K562 (cell line): ENCODE results near the gene UGP2. TPM values are rescaled to one million over a fixed set of nuclear protein-coding genes. Genes with fewer than 3 reads are reported as not detected.

Experiments used
- ATAC-seq: fragments of 200-7000 bp; cut with Tn5 transposase; 3 replicates; pipeline ENCODE4 v1.9.1; 2020; ENCODE audit warnings: moderate library complexity
- BruUV-seq: library from RNA; stranded (reverse); fragments of 400-500 nt; replicated peaks from 2 replicates; lab custom pipeline; 2021; lab: Mats Ljungman, UMichigan
- CTCF ChIA-PET: fragments of 300-600 bp; formaldehyde crosslinking; extraction: SDS; loops from one replicate; lab custom pipeline; 2021; ENCODE audit warnings: low intra/inter-chr PET ratio; lab: Yijun Ruan, JAX
- POLR2A ChIA-PET: fragments of 300-600, 350-650 bp; sonication (Branson Sonifier 250); formaldehyde crosslinking; extraction: SDS; loops from one replicate; lab custom pipeline; 2021; ENCODE audit warnings: antibody characterized with exemption, inconsistent platforms; lab: Yijun Ruan, JAX
- DNase-seq, 4 experiments: peaks; one replicate each; pipeline versions ENCODE4 v3.0.0 to v3.0.0-alpha.2; 2011 to 2018; ENCODE audit warnings: low spot score in 3 of 4, mixed read lengths in 3 of 4; ENCODE audit errors: extremely low read depth in 1 of 4
- FAIRE-seq: peaks from 2 replicates; lab custom pipeline; 2011; peaks lifted over from hg19 to GRCh38; lab: Jason Lieb, UNC
- H2AFZ ChIP-seq: 2 replicates; pipeline ENCODE4 v1.6.0; 2011; ENCODE audit warnings: low read depth, low read length, control low read depth, inconsistent platforms
- H3K27ac ChIP-seq: fragments of 200-600 bp; 3 replicates; pipeline ENCODE4 v1.8.0; 2011; ENCODE audit warnings: low read depth, mild to moderate bottlenecking, control low read depth, inconsistent platforms, low read length, moderate library complexity, mixed read lengths; ENCODE audit errors: extremely low read depth
- H3K27me3 ChIP-seq, 2 experiments: fragments of 300-600 bp in 1 of 2; 2 replicates in 1 of 2; 3 replicates in 1 of 2; pipeline versions ENCODE4 v1.6.0 to v1.8.0; 2011; ENCODE audit warnings: inconsistent platforms in 2 of 2, low read length in 2 of 2, mild to moderate bottlenecking in 1 of 2, mixed read lengths in 1 of 2, moderate library complexity in 1 of 2; ENCODE audit not compliant: control insufficient read depth in 2 of 2, insufficient read depth in 2 of 2
- H3K36me3 ChIP-seq: fragments of 300-600 bp; 3 replicates; pipeline ENCODE4 v1.8.0; 2011; ENCODE audit warnings: mild to moderate bottlenecking, low read length, inconsistent platforms; ENCODE audit not compliant: control insufficient read depth, insufficient read depth
- H3K4me1 ChIP-seq, 2 experiments: fragments of 200-600 bp in 1 of 2; replicated peaks in 1 of 2; 2 replicates in 1 of 2; 3 replicates in 1 of 2; pipeline versions ENCODE4 v1.5.1 to v1.8.0; 2011; ENCODE audit warnings: inconsistent platforms in 2 of 2, low read length in 2 of 2, mild to moderate bottlenecking in 1 of 2, mixed read lengths in 1 of 2, moderate library complexity in 1 of 2; ENCODE audit not compliant: control insufficient read depth in 2 of 2, insufficient read depth in 2 of 2
- H3K4me2 ChIP-seq: 2 replicates; pipeline ENCODE4 v1.6.1; 2011; ENCODE audit warnings: low read length, control low read depth, inconsistent platforms, mixed read lengths; ENCODE audit not compliant: insufficient read depth
- H3K4me3 ChIP-seq: fragments of 200-600 bp; sonication (generic), shearing (Covaris generic); 2 replicates; pipeline ENCODE4 v1.5.1; 2016; ENCODE audit warnings: control low read depth, inconsistent platforms
- H3K79me2 ChIP-seq: fragments of 200-600 bp; 3 replicates; pipeline ENCODE4 v1.8.0; 2011; ENCODE audit warnings: low read length, inconsistent platforms; ENCODE audit not compliant: control insufficient read depth, insufficient read depth
- H3K9ac ChIP-seq, 2 experiments: 2 replicates each; pipeline versions ENCODE4 v1.6.0 to v1.6.1; 2011; ENCODE audit warnings: low read depth in 2 of 2, low read length in 2 of 2, control low read depth in 1 of 2, inconsistent platforms in 1 of 2, mild to moderate bottlenecking in 1 of 2, mixed read lengths in 1 of 2; ENCODE audit not compliant: insufficient read depth in 1 of 2
- H3K9me1 ChIP-seq: one replicate; pipeline ENCODE4 v1.6.0; 2011; ENCODE audit warnings: inconsistent platforms, mild to moderate bottlenecking, low read length, moderate library complexity; ENCODE audit not compliant: control insufficient read depth, insufficient read depth
- H3K9me3 ChIP-seq: replicated peaks from 2 replicates; pipeline ENCODE4 v1.5.1; 2011; ENCODE audit warnings: low read depth, low read length, inconsistent platforms; ENCODE audit not compliant: control insufficient read depth, insufficient read depth
- H4K20me1 ChIP-seq: replicated peaks from 2 replicates; pipeline ENCODE4 v1.6.1; 2011; ENCODE audit warnings: low read length, inconsistent platforms, mixed read lengths; ENCODE audit not compliant: control insufficient read depth, insufficient read depth
- C11orf30 ChIP-seq: fragments of 450-650 bp; IDR thresholded peaks from 2 replicates; pipeline ENCODE4 v1.6.1; 2016; ENCODE audit warnings: low read depth, mild to moderate bottlenecking
- CBFA2T2 ChIP-seq: fragments of 450-650 bp; conservative IDR thresholded peaks from 2 replicates; pipeline ENCODE4 v1.6.1; 2017; ENCODE audit warnings: mild to moderate bottlenecking
- ELF2 ChIP-seq: fragments of 250-450 bp; sonication (Bioruptor Pico); IDR thresholded peaks from 2 replicates; pipeline ENCODE4 v1.5.0; 2021; ENCODE audit warnings: mild to moderate bottlenecking
- HNRNPLL ChIP-seq: fragments of 200-400 bp; formaldehyde crosslinking; IDR thresholded peaks from 2 replicates; pipeline ENCODE4 v1.6.1; 2017; ENCODE audit warnings: low read length, low read depth, mild to moderate bottlenecking; ENCODE audit not compliant: poor library complexity, severe bottlenecking
- MAFG ChIP-seq: fragments of 450-650 bp; conservative IDR thresholded peaks from 2 replicates; pipeline ENCODE4 v1.6.1; 2016; ENCODE audit warnings: missing genetic modification characterization, missing compliant biosample characterization
- MAFK ChIP-seq: IDR thresholded peaks from 2 replicates; pipeline ENCODE4 v1.6.1; 2011; ENCODE audit warnings: low read length, improper control_type of control experiment
- ZFP36 ChIP-seq: fragments of 150-350 bp; IDR thresholded peaks from 2 replicates; pipeline ENCODE4 v1.6.1; 2018; ENCODE audit warnings: low read length, low read depth; ENCODE audit not compliant: partially characterized antibody
- ZNF316 ChIP-seq: fragments of 450-650 bp; IDR thresholded peaks from 2 replicates; pipeline ENCODE4 v1.6.1; 2016
- ZNF584 ChIP-seq: fragments of 200-800 bp; sonication (Bioruptor generic); IDR thresholded peaks from 2 replicates; pipeline ENCODE4 v1.6.1; 2016; ENCODE audit warnings: low read depth, mild to moderate bottlenecking, missing genetic modification characterization, missing compliant biosample characterization
- WGBS: fragments of 100-300 bp; shearing (Covaris generic); methylation state at CpG from one replicate; pipeline ENCODE4 v1.1.6; 2016; ENCODE audit warnings: low coverage, mixed read lengths; ENCODE audit not compliant: insufficient coverage; ENCODE audit errors: missing lambda C conversion rate; 5-methylcytosine and 5-hydroxymethylcytosine counted together
- in situ Hi-C: fragments of 300-500 bp; cut with MboI; formaldehyde crosslinking; loops from 4 replicates; pipeline ENCODE4 v1.15.0; 2018; ENCODE audit warnings: inconsistent platforms, mixed read lengths
- intact Hi-C: fragments of 100-400 bp; cut with micrococcal nuclease; formaldehyde crosslinking; loops from 2 replicates; pipeline ENCODE4 v1.14.2; 2022
- polyA plus RNA-seq, 8 experiments: library from polyadenylated mRNA; depleted of rRNA in 4 of 8; stranded (reverse) in 5 of 8; unstranded in 3 of 8; fragments of >200 nt; fragmentation: Nextera tagmentation in 2 of 8; fragmentation: Illumina TruSeq in 1 of 8; extraction: Ambion mirVana in 2 of 8; extraction: Trizol in 1 of 8; gene quantifications; 2 replicates each; pipeline versions ENCODE4 v1.2.1 to v1.2.3, GENCODE V29; 2011 to 2014; ENCODE audit warnings: inconsistent platforms in 1 of 8, missing spikeins in 1 of 8
- total RNA-seq, 7 experiments: library from RNA; depleted of rRNA in 6 of 7; stranded (reverse); fragments of >200 nt in 6 of 7; fragmentation: Illumina TruSeq in 2 of 7; extraction: Trizol in 2 of 7; gene quantifications; 2 replicates each; pipeline versions ENCODE4 v1.2.1 to v1.2.3, GENCODE V29; 2011 to 2021; ENCODE audit warnings: low replicate concordance in 1 of 7
- TF ChIP-seq, protein P1 (sequence below): fragments of 250-450 bp; sonication (Bioruptor Pico); IDR thresholded peaks from 2 replicates; pipeline ENCODE4 v1.8.0; 2021; ENCODE audit warnings: moderate library complexity, mild to moderate bottlenecking, inconsistent platforms
- TF ChIP-seq, protein P2 (sequence below): fragments of 450-650 bp; formaldehyde crosslinking; IDR thresholded peaks from 2 replicates; pipeline ENCODE4 v1.4.0; 2022; ENCODE audit warnings: mild to moderate bottlenecking, moderate library complexity
- TF ChIP-seq, protein P3 (sequence below): fragments of 200-600 bp; sonication (generic); IDR thresholded peaks from one replicate; pipeline ENCODE4 v1.6.1; 2012; ENCODE audit warnings: mild to moderate bottlenecking, low read depth, low read length, inconsistent platforms

Gene UGP2
- total and polyA plus RNA-seq, 9 of the 15 experiments (the other 6 are each of a cell fraction or from before 2014, with no cell fraction given): 25.2 to 69.3 (median 58.9) TPM

DNA sequence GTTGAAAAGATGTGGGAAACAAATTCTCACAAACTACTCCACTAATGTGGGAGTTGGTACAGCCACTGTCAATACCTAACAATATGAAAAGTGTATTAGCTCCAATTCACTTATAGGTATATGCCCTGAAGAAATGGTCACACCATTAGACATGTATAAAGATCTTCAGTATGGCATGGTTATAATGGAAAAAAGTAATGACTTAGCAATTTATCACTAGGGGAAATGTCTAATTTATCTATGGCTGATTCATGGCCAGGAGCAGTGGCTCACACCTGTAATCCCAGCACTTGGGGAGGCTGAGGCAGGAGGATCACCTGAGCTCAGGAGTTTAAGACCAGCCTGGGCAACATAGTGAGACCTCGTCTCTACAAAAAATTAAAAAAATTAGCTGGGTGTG lies 52.5 kb downstream of the UGP2 start:
- H3K36me3 ChIP-seq: peaks cover 71% of the 10 kb centered on the region
- ChIA-PET CTCF (no interaction called here), POLR2A (no interaction called here)
- H3K27ac ChIP-seq: no peak overlapping the region
- no peaks in the 10 kb centered on the region for H4K20me1 ChIP-seq
- WGBS: 100% methylated on average over 1 of the region's 1 CpG
- no peaks in the 10 kb centered on the region for H3K27me3 ChIP-seq
- DNase-seq: no peak
- no peak for ATAC-seq
- no TSS peak for BruUV-seq
- no peak overlapping the region for H3K4me3 ChIP-seq
- H3K79me2 ChIP-seq: no peaks in the 10 kb centered on the region
- no peak for FAIRE-seq
- no peak overlapping the region for H3K4me2 ChIP-seq
- H2AFZ ChIP-seq: no peak overlapping the region
- H3K9me1 ChIP-seq: no peaks in the 10 kb centered on the region
- H3K9ac ChIP-seq: no peak overlapping the region
- no peaks in the 10 kb centered on the region for H3K4me1 ChIP-seq
- H3K9me3 ChIP-seq: no peaks in the 10 kb centered on the region
- intact Hi-C loops (no loop called here), in situ Hi-C loops (no loop called here)
- TF ChIP-seq CBFA2T2: no peak
- TF ChIP-seq, protein P1, sequence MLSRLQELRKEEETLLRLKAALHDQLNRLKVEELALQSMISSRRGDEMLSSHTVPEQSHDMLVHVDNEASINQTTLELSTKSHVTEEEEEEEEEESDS: no peak
- TF ChIP-seq MAFK: no peak
- no peak for TF ChIP-seq ZFP36
- no peak for TF ChIP-seq HNRNPLL
- TF ChIP-seq, protein P2, sequence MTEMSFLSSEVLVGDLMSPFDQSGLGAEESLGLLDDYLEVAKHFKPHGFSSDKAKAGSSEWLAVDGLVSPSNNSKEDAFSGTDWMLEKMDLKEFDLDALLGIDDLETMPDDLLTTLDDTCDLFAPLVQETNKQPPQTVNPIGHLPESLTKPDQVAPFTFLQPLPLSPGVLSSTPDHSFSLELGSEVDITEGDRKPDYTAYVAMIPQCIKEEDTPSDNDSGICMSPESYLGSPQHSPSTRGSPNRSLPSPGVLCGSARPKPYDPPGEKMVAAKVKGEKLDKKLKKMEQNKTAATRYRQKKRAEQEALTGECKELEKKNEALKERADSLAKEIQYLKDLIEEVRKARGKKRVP (CRISPR knock-in tag): no peak
- TF ChIP-seq C11orf30: peak; percentile 72; the same call in 1 of the 2 replicates
- TF ChIP-seq MAFG (tag): peak; percentile 23; the same call in 1 of the 2 replicates
- no peak for TF ChIP-seq ZNF584
- TF ChIP-seq, protein P3, sequence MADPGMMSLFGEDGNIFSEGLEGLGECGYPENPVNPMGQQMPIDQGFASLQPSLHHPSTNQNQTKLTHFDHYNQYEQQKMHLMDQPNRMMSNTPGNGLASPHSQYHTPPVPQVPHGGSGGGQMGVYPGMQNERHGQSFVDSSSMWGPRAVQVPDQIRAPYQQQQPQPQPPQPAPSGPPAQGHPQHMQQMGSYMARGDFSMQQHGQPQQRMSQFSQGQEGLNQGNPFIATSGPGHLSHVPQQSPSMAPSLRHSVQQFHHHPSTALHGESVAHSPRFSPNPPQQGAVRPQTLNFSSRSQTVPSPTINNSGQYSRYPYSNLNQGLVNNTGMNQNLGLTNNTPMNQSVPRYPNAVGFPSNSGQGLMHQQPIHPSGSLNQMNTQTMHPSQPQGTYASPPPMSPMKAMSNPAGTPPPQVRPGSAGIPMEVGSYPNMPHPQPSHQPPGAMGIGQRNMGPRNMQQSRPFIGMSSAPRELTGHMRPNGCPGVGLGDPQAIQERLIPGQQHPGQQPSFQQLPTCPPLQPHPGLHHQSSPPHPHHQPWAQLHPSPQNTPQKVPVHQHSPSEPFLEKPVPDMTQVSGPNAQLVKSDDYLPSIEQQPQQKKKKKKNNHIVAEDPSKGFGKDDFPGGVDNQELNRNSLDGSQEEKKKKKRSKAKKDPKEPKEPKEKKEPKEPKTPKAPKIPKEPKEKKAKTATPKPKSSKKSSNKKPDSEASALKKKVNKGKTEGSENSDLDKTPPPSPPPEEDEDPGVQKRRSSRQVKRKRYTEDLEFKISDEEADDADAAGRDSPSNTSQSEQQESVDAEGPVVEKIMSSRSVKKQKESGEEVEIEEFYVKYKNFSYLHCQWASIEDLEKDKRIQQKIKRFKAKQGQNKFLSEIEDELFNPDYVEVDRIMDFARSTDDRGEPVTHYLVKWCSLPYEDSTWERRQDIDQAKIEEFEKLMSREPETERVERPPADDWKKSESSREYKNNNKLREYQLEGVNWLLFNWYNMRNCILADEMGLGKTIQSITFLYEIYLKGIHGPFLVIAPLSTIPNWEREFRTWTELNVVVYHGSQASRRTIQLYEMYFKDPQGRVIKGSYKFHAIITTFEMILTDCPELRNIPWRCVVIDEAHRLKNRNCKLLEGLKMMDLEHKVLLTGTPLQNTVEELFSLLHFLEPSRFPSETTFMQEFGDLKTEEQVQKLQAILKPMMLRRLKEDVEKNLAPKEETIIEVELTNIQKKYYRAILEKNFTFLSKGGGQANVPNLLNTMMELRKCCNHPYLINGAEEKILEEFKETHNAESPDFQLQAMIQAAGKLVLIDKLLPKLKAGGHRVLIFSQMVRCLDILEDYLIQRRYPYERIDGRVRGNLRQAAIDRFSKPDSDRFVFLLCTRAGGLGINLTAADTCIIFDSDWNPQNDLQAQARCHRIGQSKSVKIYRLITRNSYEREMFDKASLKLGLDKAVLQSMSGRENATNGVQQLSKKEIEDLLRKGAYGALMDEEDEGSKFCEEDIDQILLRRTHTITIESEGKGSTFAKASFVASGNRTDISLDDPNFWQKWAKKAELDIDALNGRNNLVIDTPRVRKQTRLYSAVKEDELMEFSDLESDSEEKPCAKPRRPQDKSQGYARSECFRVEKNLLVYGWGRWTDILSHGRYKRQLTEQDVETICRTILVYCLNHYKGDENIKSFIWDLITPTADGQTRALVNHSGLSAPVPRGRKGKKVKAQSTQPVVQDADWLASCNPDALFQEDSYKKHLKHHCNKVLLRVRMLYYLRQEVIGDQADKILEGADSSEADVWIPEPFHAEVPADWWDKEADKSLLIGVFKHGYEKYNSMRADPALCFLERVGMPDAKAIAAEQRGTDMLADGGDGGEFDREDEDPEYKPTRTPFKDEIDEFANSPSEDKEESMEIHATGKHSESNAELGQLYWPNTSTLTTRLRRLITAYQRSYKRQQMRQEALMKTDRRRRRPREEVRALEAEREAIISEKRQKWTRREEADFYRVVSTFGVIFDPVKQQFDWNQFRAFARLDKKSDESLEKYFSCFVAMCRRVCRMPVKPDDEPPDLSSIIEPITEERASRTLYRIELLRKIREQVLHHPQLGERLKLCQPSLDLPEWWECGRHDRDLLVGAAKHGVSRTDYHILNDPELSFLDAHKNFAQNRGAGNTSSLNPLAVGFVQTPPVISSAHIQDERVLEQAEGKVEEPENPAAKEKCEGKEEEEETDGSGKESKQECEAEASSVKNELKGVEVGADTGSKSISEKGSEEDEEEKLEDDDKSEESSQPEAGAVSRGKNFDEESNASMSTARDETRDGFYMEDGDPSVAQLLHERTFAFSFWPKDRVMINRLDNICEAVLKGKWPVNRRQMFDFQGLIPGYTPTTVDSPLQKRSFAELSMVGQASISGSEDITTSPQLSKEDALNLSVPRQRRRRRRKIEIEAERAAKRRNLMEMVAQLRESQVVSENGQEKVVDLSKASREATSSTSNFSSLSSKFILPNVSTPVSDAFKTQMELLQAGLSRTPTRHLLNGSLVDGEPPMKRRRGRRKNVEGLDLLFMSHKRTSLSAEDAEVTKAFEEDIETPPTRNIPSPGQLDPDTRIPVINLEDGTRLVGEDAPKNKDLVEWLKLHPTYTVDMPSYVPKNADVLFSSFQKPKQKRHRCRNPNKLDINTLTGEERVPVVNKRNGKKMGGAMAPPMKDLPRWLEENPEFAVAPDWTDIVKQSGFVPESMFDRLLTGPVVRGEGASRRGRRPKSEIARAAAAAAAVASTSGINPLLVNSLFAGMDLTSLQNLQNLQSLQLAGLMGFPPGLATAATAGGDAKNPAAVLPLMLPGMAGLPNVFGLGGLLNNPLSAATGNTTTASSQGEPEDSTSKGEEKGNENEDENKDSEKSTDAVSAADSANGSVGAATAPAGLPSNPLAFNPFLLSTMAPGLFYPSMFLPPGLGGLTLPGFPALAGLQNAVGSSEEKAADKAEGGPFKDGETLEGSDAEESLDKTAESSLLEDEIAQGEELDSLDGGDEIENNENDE: no peak
- TF ChIP-seq ZNF316: peak; percentile 75; the same call in 1 of the 2 replicates
- TF ChIP-seq ELF2 (CRISPR knock-in tag): no peak
